LNCaP clone FGC (cell line): Measurements from ENCODE around the gene ST8SIA4.

Experiments
- DNase-seq: peaks from one replicate; pipeline ENCODE4 v3.0.0-alpha.2; 2011; ENCODE audit warnings: low read depth
- H3K4me3 ChIP-seq: 2 replicates; pipeline ENCODE4 v1.5.1; 2011; ENCODE audit warnings: mild to moderate bottlenecking, low read depth, low read length, control low read depth
- CTCF ChIP-seq: IDR thresholded peaks from 2 replicates; pipeline ENCODE4 v1.5.1; 2012; ENCODE audit warnings: mild to moderate bottlenecking; ENCODE audit not compliant: control insufficient read depth, insufficient read depth; ENCODE audit errors: extremely low read depth

ST8SIA4 gene

GRCh38 chr5:100757618-100758017, 145.5 kb downstream of the ST8SIA4 start:
- no peak for TF ChIP-seq CTCF
- no peak overlapping the region for H3K4me3 ChIP-seq
- DNase-seq, result no peak
